ENCODE measurements around the gene CARD9.

DNA sequence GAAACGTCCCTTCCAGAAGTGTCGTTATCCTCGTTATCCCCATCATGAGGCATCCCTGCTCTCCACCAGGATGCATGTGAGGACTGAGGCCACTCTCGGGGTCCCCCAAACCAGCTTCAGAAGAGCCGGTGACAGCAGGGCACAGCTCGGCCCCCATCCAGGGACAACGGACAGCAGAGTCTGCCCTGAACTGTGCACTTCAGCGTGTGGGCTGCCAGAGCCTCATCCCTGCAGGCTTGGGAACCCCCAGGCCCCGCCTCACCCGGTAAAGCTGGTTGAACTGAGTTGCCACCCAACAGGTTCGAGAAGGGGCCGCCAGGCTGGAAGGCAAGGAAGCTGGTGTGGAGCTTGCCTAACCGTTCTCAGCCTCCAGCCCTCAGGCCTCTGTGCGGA is 710 bp upstream of the CARD9 start:
- TF ChIP-seq SMC3 (IDR thresholded peaks at IDR 0.05; ENCODE audit: low read depth, low read length) (no peak), CTCF (conservative IDR thresholded peaks at IDR 0.05; ENCODE audit: low read depth, low read length) (no peak), RCOR1 (IDR thresholded peaks at IDR 0.05; ENCODE audit: insufficient replicate concordance, low read length) (no peak), POLR2A (IDR thresholded peaks at IDR 0.05; ENCODE audit: low read depth, low read length) (no peak), MAZ (IDR thresholded peaks at IDR 0.05; ENCODE audit: borderline replicate concordance, low read depth, low read length) (no peak), RFX5 (IDR thresholded peaks at IDR 0.05; ENCODE audit: low read depth, low read length) (no peak), MAFK (IDR thresholded peaks at IDR 0.05; ENCODE audit: low read depth, low read length) (no peak), BHLHE40 (IDR thresholded peaks at IDR 0.05; ENCODE audit: low read depth, low read length) (no peak), RAD21 (IDR thresholded peaks at IDR 0.05; ENCODE audit: low read length) (no peak)
- TF ChIP-seq, protein P1, sequence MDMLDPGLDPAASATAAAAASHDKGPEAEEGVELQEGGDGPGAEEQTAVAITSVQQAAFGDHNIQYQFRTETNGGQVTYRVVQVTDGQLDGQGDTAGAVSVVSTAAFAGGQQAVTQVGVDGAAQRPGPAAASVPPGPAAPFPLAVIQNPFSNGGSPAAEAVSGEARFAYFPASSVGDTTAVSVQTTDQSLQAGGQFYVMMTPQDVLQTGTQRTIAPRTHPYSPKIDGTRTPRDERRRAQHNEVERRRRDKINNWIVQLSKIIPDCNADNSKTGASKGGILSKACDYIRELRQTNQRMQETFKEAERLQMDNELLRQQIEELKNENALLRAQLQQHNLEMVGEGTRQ (IDR thresholded peaks at IDR 0.05; ENCODE audit: low read depth, low read length): no peak

Measured in IMR-90 (cell line).